Spleen (tissue), 11 donors: ENCODE data around the gene CETP. TPM values are rescaled to one million over a fixed set of nuclear protein-coding genes. Genes with fewer than 3 reads are reported as not detected.

Source experiments
- DNase-seq: peaks from one replicate; pipeline ENCODE4 v3.0.0-alpha.2; 2020
- H3K27ac ChIP-seq, 8 donors: fragments of 200-600 bp; sonication (generic) in 7 of 8; 1 replicate in 4 of 8; 2 replicates in 4 of 8; pipeline versions ENCODE4 v1.5.0 to v1.8.0; 2016 to 2021; ENCODE audit warnings: inconsistent platforms in 4 of 8, mild to moderate bottlenecking in 4 of 8, moderate library complexity in 1 of 8
- H3K27me3 ChIP-seq, 7 donors: fragments of 200-600 bp; sonication (generic) in 6 of 7; replicated peaks in 1 of 7; 1 replicate in 4 of 7; 2 replicates in 3 of 7; pipeline versions ENCODE4 v1.5.0 to v1.8.0; 2016 to 2021; ENCODE audit warnings: inconsistent platforms in 3 of 7, mild to moderate bottlenecking in 1 of 7
- H3K36me3 ChIP-seq, 6 donors: fragments of 200-600 bp; sonication (generic) in 5 of 6; 1 replicate in 4 of 6; 2 replicates in 2 of 6; pipeline versions ENCODE4 v1.5.0 to v1.8.0; 2016 to 2021; ENCODE audit warnings: inconsistent platforms in 2 of 6
- H3K4me1 ChIP-seq, 6 donors: fragments of 200-600 bp; sonication (generic) in 5 of 6; 1 replicate in 3 of 6; 2 replicates in 3 of 6; pipeline versions ENCODE4 v1.5.0 to v1.8.0; 2016 to 2021; ENCODE audit warnings: inconsistent platforms in 3 of 6
- H3K4me3 ChIP-seq, 8 donors: fragments of 200-600 bp; sonication (generic) in 7 of 8; 1 replicate in 4 of 8; 2 replicates in 4 of 8; pipeline versions ENCODE4 v1.5.0 to v1.8.0; 2016 to 2021; ENCODE audit warnings: inconsistent platforms in 4 of 8, mild to moderate bottlenecking in 4 of 8, moderate library complexity in 2 of 8
- H3K9me3 ChIP-seq, 8 donors: fragments of 200-600 bp; sonication (generic) in 7 of 8; 1 replicate in 4 of 8; 2 replicates in 4 of 8; pipeline versions ENCODE4 v1.5.0 to v1.8.0; 2016 to 2021; ENCODE audit warnings: inconsistent platforms in 4 of 8
- POLR2A ChIP-seq, 3 donors: fragments of 450-650 bp; IDR thresholded peaks; one replicate each; pipeline ENCODE4 v1.5.1; 2017; ENCODE audit warnings: antibody characterized with exemption in 3 of 3, mild to moderate bottlenecking in 1 of 3
- POLR2AphosphoS5 ChIP-seq, 3 donors: sonication (generic); formaldehyde crosslinking; IDR thresholded peaks; one replicate each; pipeline ENCODE4 v1.5.1; 2017; ENCODE audit warnings: antibody characterized with exemption in 3 of 3
- WGBS, 5 donors: extraction: QIAGEN DNeasy Blood & Tissue Kit in 3 of 5; methylation state at CpG; one replicate each; pipeline versions ENCODE4 v1.1.5 to v1.1.7; 2013 to 2018; 5-methylcytosine and 5-hydroxymethylcytosine counted together
- intact Hi-C: fragments of 100-400 bp; cut with DNase I; formaldehyde crosslinking; loops from one replicate; pipeline ENCODE4 v1.15.0; 2023; ENCODE audit warnings: low total_unique reads
- polyA plus RNA-seq, 3 donors: library from polyadenylated mRNA; stranded (reverse); fragments of 200-250 nt; gene quantifications; one replicate each; pipeline ENCODE4 v1.2.1, GENCODE V29; 2013
- total RNA-seq, 7 donors: library from RNA; depleted of rRNA in 3 of 7; stranded (reverse); fragments of >200 nt in 3 of 7; fragmentation: NEBNext Ultra II Directional in 4 of 7; extraction: Animal tissue kit (Norgen Biotek cat#: 25700) in 4 of 7; gene quantifications; one replicate each; pipeline versions ENCODE4 v1.1.0 to v1.2.1, GENCODE V29; 2016 to 2021
- TF ChIP-seq, protein P1 (sequence below), 11 experiments: fragments of 200-600 bp in 7 of 11; fragments of 450-650 bp in 4 of 11; sonication (generic) in 4 of 11; IDR thresholded peaks in 8 of 11; conservative IDR thresholded peaks in 3 of 11; 1 replicate in 7 of 11; 2 replicates in 4 of 11; pipeline versions ENCODE4 v1.4.0 to v1.8.0; 2016 to 2021; ENCODE audit warnings: antibody characterized with exemption in 11 of 11, inconsistent platforms in 4 of 11, mild to moderate bottlenecking in 1 of 11
- donor health status: healthy with polysubstance abuse.
- donor health status: DM: no; HTN: no; CAD: no; lungs with moderate emphysema.
- donor health status: DM: no; HTN: no; CAD: no.
- donor health status: Bipolar disorder and iron deficiency.
- donor health status: healthy.
- donor health status: DM: no; HTN: no; CAD: no.
- donor health status: DM: yes; HTN: yes; CAD: no.

Gene CETP
- total and polyA plus RNA-seq, 10 donors, result 7.6 to 73.8 (median 32.0) TPM

DNA sequence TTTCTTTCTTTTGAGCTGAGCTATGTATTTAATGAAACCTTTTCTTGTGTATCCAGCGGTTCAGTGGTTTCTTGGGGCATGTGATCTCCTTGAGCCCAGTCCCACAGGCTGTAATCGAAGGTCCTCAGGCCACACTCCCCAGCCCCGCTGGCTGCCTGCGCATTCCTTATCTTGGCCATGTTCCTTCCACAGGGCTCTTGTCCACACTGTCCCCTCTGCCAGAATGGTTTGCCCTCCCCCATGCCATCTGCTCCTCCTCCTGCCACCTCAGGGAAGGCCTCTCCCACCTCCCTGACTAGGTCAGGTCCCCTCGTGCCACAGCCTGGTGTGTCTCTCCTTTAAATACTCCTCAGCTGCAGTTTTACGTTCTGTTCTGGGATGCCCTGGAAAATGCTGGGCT is 15.5 kb downstream of the CETP start:
- peaks cover 8 to 93% (median 62%) of the 10 kb centered on the region in 6 donors for H3K4me1 ChIP-seq
- intact Hi-C loops, result no loop called here
- no peak overlapping the region for H3K4me3 ChIP-seq

DNA sequence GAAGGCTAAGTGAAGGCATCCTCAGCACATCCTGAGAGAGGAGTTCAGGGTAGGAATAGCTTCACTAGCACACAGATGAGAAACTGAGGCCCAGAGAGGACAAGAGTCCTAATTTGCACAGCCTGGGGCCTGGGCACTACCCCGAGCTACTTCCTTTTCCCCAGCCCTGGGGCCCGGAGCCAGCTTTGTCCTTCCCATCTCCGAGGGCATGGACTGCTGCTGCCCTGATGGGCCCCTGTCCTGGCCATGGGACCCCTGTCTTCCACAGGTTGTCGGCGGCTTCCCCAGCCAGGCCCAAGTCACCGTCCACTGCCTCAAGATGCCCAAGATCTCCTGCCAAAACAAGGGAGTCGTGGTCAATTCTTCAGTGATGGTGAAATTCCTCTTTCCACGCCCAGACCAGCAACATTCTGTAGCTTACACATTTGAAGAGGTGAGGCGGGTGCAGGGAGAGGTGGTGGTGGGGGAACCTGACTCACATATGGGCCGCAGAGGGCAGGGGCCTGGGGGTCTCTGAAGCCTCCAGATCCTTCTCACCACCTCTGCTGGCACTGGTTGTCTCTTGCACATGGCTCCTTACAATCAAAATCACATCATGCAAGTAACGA is 16.2 kb downstream of the CETP start:
- H3K4me1 ChIP-seq, result peaks cover 8 to 93% (median 56%) of the 10 kb centered on the region in 6 donors
- DNase-seq, result no peak
- WGBS, 5 donors, result 64 to 86% (median 79%) methylated on average over 11 of the region's 11 CpGs
- intact Hi-C loops, result no loop called here
- H3K27me3 ChIP-seq, result no peaks in the 10 kb centered on the region
- H3K4me3 ChIP-seq, result no peak overlapping the region
- peaks cover 0 to 23% (median 4%) of the 10 kb centered on the region in 6 donors for H3K36me3 ChIP-seq
- H3K27ac ChIP-seq, result peak overlapping the region in 1 of 8 donors; percentile 16
- peak in 1 of 3 donors; percentile 17 for TF ChIP-seq POLR2AphosphoS5 (IDR thresholded peaks at IDR 0.05)
- TF ChIP-seq, protein P1, sequence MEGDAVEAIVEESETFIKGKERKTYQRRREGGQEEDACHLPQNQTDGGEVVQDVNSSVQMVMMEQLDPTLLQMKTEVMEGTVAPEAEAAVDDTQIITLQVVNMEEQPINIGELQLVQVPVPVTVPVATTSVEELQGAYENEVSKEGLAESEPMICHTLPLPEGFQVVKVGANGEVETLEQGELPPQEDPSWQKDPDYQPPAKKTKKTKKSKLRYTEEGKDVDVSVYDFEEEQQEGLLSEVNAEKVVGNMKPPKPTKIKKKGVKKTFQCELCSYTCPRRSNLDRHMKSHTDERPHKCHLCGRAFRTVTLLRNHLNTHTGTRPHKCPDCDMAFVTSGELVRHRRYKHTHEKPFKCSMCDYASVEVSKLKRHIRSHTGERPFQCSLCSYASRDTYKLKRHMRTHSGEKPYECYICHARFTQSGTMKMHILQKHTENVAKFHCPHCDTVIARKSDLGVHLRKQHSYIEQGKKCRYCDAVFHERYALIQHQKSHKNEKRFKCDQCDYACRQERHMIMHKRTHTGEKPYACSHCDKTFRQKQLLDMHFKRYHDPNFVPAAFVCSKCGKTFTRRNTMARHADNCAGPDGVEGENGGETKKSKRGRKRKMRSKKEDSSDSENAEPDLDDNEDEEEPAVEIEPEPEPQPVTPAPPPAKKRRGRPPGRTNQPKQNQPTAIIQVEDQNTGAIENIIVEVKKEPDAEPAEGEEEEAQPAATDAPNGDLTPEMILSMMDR (IDR thresholded peaks at IDR 0.05 in 8 of 11, conservative IDR thresholded peaks at IDR 0.05 in 3 of 11), result no peak
- H3K9me3 ChIP-seq, result no peaks in the 10 kb centered on the region

More for the DNA sequence above, 15.5 kb downstream of the CETP start:
- Histone ChIP-seq H3K27me3 (no peaks in the 10 kb centered on the region), H3K27ac (no peak overlapping the region), H3K9me3 (no peaks in the 10 kb centered on the region), H3K36me3 (peaks cover 0 to 16% (median 4%) of the 10 kb centered on the region in 6 donors)
- TF ChIP-seq, protein P1 (IDR thresholded peaks at IDR 0.05 in 8 of 11, conservative IDR thresholded peaks at IDR 0.05 in 3 of 11), result no peak
- no peak for TF ChIP-seq POLR2A (IDR thresholded peaks at IDR 0.05)
- no peak for TF ChIP-seq POLR2AphosphoS5 (IDR thresholded peaks at IDR 0.05)
- DNase-seq, result peak; percentile 37
- 75 to 94% (median 82%) methylated on average over 6 of the region's 6 CpGs for WGBS, 5 donors

DNA sequence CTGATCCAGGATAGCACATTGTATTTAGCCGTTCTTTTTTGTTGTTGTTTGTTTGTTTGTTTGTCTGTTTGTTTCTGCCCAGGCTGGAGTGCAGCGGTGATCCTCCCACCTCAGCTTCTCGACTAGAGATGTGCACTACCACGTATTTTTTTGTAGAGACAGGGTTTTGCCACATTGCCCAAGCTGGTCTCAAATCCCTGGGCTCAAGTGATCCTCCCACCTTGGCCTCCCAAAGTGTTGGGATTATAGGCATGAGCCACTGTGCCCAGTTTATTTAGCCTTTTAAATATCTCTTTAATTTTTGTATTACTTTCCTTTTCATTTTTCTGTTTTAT is 18.4 kb downstream of the CETP start:
- WGBS, 5 donors, result 83 to 89% (median 89%) methylated on average over 4 of the region's 4 CpGs
- TF ChIP-seq POLR2A (IDR thresholded peaks at IDR 0.05) (no peak), POLR2AphosphoS5 (IDR thresholded peaks at IDR 0.05) (no peak)
- TF ChIP-seq, protein P1 (IDR thresholded peaks at IDR 0.05 in 8 of 11, conservative IDR thresholded peaks at IDR 0.05 in 3 of 11), result no peak
- H3K4me3 ChIP-seq, result no peak overlapping the region
- DNase-seq, result peak; percentile 20
- no peaks in the 10 kb centered on the region for H3K9me3 ChIP-seq
- no peaks in the 10 kb centered on the region for H3K27me3 ChIP-seq
- peaks cover 0 to 37% (median 4%) of the 10 kb centered on the region in 6 donors for H3K36me3 ChIP-seq
- peaks cover 5 to 93% (median 50%) of the 10 kb centered on the region in 6 donors for H3K4me1 ChIP-seq
- intact Hi-C loops, result no loop called here
- H3K27ac ChIP-seq, result peak overlapping the region in 3 of 8 donors; percentile 42 to 64 (median 47)

DNA sequence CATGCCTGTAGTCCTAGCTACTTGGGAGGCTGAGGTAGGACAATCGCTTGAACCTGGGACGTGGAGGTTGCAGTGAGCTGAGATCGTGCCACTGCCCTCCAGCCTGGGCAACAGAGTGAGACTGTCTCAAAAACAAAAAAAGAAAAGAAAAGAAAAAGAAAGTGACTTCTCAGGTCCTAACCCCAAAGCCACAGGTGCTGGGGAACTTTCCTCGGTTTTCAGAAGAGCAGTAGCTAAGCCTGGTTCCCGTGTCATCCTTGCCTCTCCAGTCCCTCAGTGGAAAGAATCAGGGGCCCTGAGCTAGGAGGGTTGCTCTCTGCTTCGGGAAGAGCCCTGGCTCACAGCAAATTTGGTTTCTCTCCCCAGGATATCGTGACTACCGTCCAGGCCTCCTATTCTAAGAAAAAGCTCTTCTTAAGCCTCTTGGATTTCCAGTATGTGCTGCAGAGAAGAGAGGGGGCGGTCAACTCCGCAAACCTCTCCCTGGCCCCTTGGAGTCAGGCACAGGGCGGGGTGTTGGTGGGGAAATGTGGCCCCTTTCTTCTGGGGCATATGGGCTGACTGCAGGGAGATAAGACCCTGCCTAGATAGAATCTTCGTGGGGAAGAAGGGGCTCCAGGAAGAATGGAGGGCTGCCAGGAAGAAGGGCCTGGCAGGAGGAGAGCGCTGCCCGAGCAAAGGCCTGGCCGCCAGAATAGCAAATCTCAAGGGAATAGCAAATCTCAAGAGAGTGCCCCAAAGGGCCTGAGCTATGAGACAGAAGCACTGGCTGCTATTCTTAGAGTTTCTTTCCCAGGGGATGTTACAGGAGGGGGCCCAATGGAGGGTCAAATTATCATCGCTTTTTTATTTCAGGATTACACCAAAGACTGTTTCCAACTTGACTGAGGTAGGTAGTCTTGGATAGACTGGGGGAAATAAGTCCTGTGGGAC is 19.3 kb downstream of the CETP start:
- no peaks in the 10 kb centered on the region for H3K9me3 ChIP-seq
- H3K4me1 ChIP-seq, result peaks cover 14 to 93% (median 55%) of the 10 kb centered on the region in 6 donors
- no peaks in the 10 kb centered on the region for H3K27me3 ChIP-seq
- intact Hi-C loops, result no loop called here
- no peak for DNase-seq
- peaks cover 0 to 46% (median 4%) of the 10 kb centered on the region in 6 donors for H3K36me3 ChIP-seq
- H3K27ac ChIP-seq, result peak overlapping the region in 5 of 8 donors; percentile 3 to 64 (median 42)
- 67 to 81% (median 74%) methylated on average over 16 of the region's 16 CpGs for WGBS, 5 donors
- TF ChIP-seq POLR2AphosphoS5 (IDR thresholded peaks at IDR 0.05) (no peak), POLR2A (IDR thresholded peaks at IDR 0.05) (no peak)
- TF ChIP-seq, protein P1 (IDR thresholded peaks at IDR 0.05 in 8 of 11, conservative IDR thresholded peaks at IDR 0.05 in 3 of 11), result no peak
- peak overlapping the region in 1 of 8 donors; percentile 4 for H3K4me3 ChIP-seq
